DMS153 treated with DMSO at 0.1 percent for 48 hours (cell line): ENCODE results near the gene CTSD.
"Not testable (repeated sequence)": the region's sequence is repeated elsewhere in the genome, so short reads cannot be mapped to it uniquely, and the experiment has no call there.

Experiments used
- DNase-seq: peaks from one replicate; lab custom pipeline; 2025; ENCODE audit not compliant: unreplicated experiment; lab: John Stamatoyannopoulos, UW

The CTSD gene

GRCh38 chr11:1770528-1770927 lies 6.8 kb upstream of the CTSD start:
- DNase-seq = no peak

- DNase-seq = no peak
Observed at GRCh38 chr11:1770061-1770460, 6.3 kb upstream of the CTSD start.

- not testable (repeated sequence) for DNase-seq
Observed at GRCh38 chr11:1769304-1769936, 5.7 kb upstream of the CTSD start.

GRCh38 chr11:1768141-1768469 lies 4.4 kb upstream of the CTSD start:
- no peak for DNase-seq

GRCh38 chr11:1767399-1768140 lies 3.8 kb upstream of the CTSD start:
- no peak for DNase-seq

- no peak for DNase-seq
Observed at GRCh38 chr11:1766719-1767398, 3.1 kb upstream of the CTSD start.

- no peak for DNase-seq
Observed at GRCh38 chr11:1765871-1766718, 2.4 kb upstream of the CTSD start.

- no peak for DNase-seq
Observed at GRCh38 chr11:1763336-1763795, 361 bp downstream of the CTSD start.

- peak; percentile 38 for DNase-seq
Observed at GRCh38 chr11:1762537-1763302, 1.0 kb downstream of the CTSD start.

- DNase-seq = no peak
Observed at GRCh38 chr11:1761857-1762536, 1.7 kb downstream of the CTSD start.

- DNase-seq = no peak
Observed at GRCh38 chr11:1761110-1761856, 2.4 kb downstream of the CTSD start.

- no peak for DNase-seq
Observed at GRCh38 chr11:1760351-1761109, 3.2 kb downstream of the CTSD start.

- DNase-seq = no peak
Observed at GRCh38 chr11:1759851-1760220, 3.9 kb downstream of the CTSD start.

GRCh38 chr11:1759151-1759850 lies 4.4 kb downstream of the CTSD start:
- no peak for DNase-seq

- DNase-seq = no peak
Observed at GRCh38 chr11:1758611-1759150, 5.0 kb downstream of the CTSD start.

GRCh38 chr11:1757861-1758610 lies 5.7 kb downstream of the CTSD start:
- no peak for DNase-seq
